MM.1S (cell line): Measurements from ENCODE around the gene FMNL1.

Experiments used
- DNase-seq: peaks from one replicate; pipeline ENCODE4 v3.0.0-alpha.2; 2015
- H2AFZ ChIP-seq: fragments of 300-600 bp; sonication (generic); 2 replicates; pipeline ENCODE4 v1.6.0; 2016; ENCODE audit warnings: antibody characterized with exemption, low read length
- H3F3A ChIP-seq: fragments of 300-600 bp; sonication (generic); 2 replicates; pipeline ENCODE4 v1.6.1; 2016; ENCODE audit warnings: mild to moderate bottlenecking, antibody characterized with exemption, low read length, moderate library complexity, mixed read lengths; ENCODE audit not compliant: insufficient read depth
- H3K27ac ChIP-seq: fragments of 300-600 bp; sonication (generic); 2 replicates; pipeline ENCODE4 v1.5.1; 2016; ENCODE audit warnings: mild to moderate bottlenecking, low read length
- H3K27me3 ChIP-seq: fragments of 300-600 bp; sonication (generic); replicated peaks from 2 replicates; pipeline ENCODE4 v1.6.0; 2016; ENCODE audit warnings: low read length; ENCODE audit not compliant: insufficient read depth
- H3K36me3 ChIP-seq: fragments of 300-600 bp; sonication (generic); replicated peaks from 2 replicates; pipeline ENCODE4 v1.6.1; 2016; ENCODE audit warnings: mild to moderate bottlenecking, low read length, mixed read lengths; ENCODE audit not compliant: insufficient read depth
- H3K4me1 ChIP-seq: fragments of 300-600 bp; sonication (generic); 2 replicates; pipeline ENCODE4 v1.6.1; 2016; ENCODE audit warnings: low read length, mixed read lengths
- H3K4me2 ChIP-seq: fragments of 300-600 bp; sonication (generic); 2 replicates; pipeline ENCODE4 v1.6.0; 2016; ENCODE audit warnings: low read depth, low read length
- H3K4me3 ChIP-seq: fragments of 300-600 bp; sonication (generic); 2 replicates; pipeline ENCODE4 v1.5.1; 2016; ENCODE audit warnings: low read length, mixed read lengths
- H3K79me2 ChIP-seq: fragments of 300-600 bp; sonication (generic); 2 replicates; pipeline ENCODE4 v1.6.1; 2016; ENCODE audit warnings: mixed run types, low read length, mixed read lengths
- H3K9ac ChIP-seq: fragments of 300-600 bp; sonication (generic); 2 replicates; pipeline ENCODE4 v1.6.1; 2016; ENCODE audit warnings: low read length, mixed read lengths
- H3K9me2 ChIP-seq: fragments of 300-600 bp; sonication (generic); replicated peaks from 2 replicates; pipeline ENCODE4 v1.6.1; 2016; ENCODE audit warnings: mild to moderate bottlenecking, low read length, mixed read lengths; ENCODE audit not compliant: insufficient read depth
- H3K9me3 ChIP-seq: fragments of 300-600 bp; sonication (generic); replicated peaks from 2 replicates; pipeline ENCODE4 v1.6.1; 2016; ENCODE audit warnings: mild to moderate bottlenecking, low read length, mixed read lengths; ENCODE audit not compliant: insufficient read depth
- H4K20me1 ChIP-seq: fragments of 300-600 bp; sonication (generic); 2 replicates; pipeline ENCODE4 v1.6.1; 2016; ENCODE audit warnings: mild to moderate bottlenecking, low read length, moderate library complexity, mixed read lengths; ENCODE audit not compliant: insufficient read depth
- CTCF ChIP-seq: fragments of 300-600 bp; sonication (generic); IDR thresholded peaks from 2 replicates; pipeline ENCODE4 v1.5.1; 2016; ENCODE audit warnings: antibody characterized with exemption, low read length, mixed read lengths
- EZH2 ChIP-seq: fragments of 300-600 bp; sonication (generic); optimal IDR thresholded peaks from 2 replicates; pipeline ENCODE3; 2017; ENCODE audit warnings: low read depth, mild to moderate bottlenecking, antibody characterized with exemption, low read length, mixed read lengths
- EZH2phosphoT487 ChIP-seq: fragments of 300-600 bp; sonication (generic); IDR thresholded peaks from 2 replicates; pipeline ENCODE4 v1.6.1; 2018; ENCODE audit warnings: antibody characterized with exemption, low read length

Gene FMNL1

GRCh38 chr17:45221081-45222013, at the start of gene FMNL1:
Gene FMNL1 (plus strand): TSS chr17:45221885. CDS start chr17:45222125, 240 bp downstream.
- H4K20me1 ChIP-seq = no peaks in the 10 kb centered on the region
- DNase-seq = peak; percentile 81
- H3K9ac ChIP-seq = peak within 1 kb of the TSS; percentile 98
- H3K4me1 ChIP-seq = peaks cover 30% of the 10 kb centered on the region
- H3K36me3 ChIP-seq = no peaks in the 10 kb centered on the region
- no peaks in the 10 kb centered on the region for H3K9me3 ChIP-seq
- H3K4me2 ChIP-seq = peak within 1 kb of the TSS; percentile 92
- no peak for TF ChIP-seq EZH2phosphoT487
- no peak for TF ChIP-seq CTCF
- no peak for TF ChIP-seq EZH2
- peak within 1 kb of the TSS; percentile 52 for H2AFZ ChIP-seq
- H3K79me2 ChIP-seq = peaks cover 58% of the 10 kb centered on the region
- H3K9me2 ChIP-seq = no peaks in the 10 kb centered on the region
- H3K27me3 ChIP-seq = no peaks in the 10 kb centered on the region
- peaks cover 57% of the 10 kb centered on the region for H3F3A ChIP-seq
- peak within 1 kb of the TSS; percentile 98 for H3K4me3 ChIP-seq
- peak within 1 kb of the TSS; percentile 99 for H3K27ac ChIP-seq

- Histone ChIP-seq H3K9me3 (no peaks in the 10 kb centered on the region), H3K27me3 (no peaks in the 10 kb centered on the region), H3K27ac (no peak overlapping the region), H4K20me1 (no peaks in the 10 kb centered on the region), H3K9ac (no peak overlapping the region), H3K79me2 (no peaks in the 10 kb centered on the region), H3K36me3 (no peaks in the 10 kb centered on the region), H3F3A (no peaks in the 10 kb centered on the region), H3K4me2 (peak overlapping the region; percentile 80; the same call in 1 of the 2 replicates), H2AFZ (peak overlapping the region; percentile 10; the same call in 1 of the 2 replicates), H3K9me2 (no peaks in the 10 kb centered on the region), H3K4me1 (no peaks in the 10 kb centered on the region), H3K4me3 (no peak overlapping the region)
- DNase-seq = no peak
- TF ChIP-seq EZH2phosphoT487 (no peak), CTCF (no peak), EZH2 (no peak)
Observed at GRCh38 chr17:45172232-45172540, 49.5 kb upstream of the FMNL1 start.

GRCh38 chr17:45172541-45173286, 49.0 kb upstream of the FMNL1 start:
- Histone ChIP-seq H3K27ac (peak overlapping the region; percentile 47; the same call in 1 of the 2 replicates), H3F3A (no peaks in the 10 kb centered on the region), H3K9me2 (no peaks in the 10 kb centered on the region), H3K9ac (peak overlapping the region; percentile 44; the same call in 1 of the 2 replicates), H4K20me1 (no peaks in the 10 kb centered on the region), H3K4me2 (peak overlapping the region; percentile 80), H3K79me2 (no peaks in the 10 kb centered on the region), H2AFZ (peak overlapping the region; percentile 89), H3K27me3 (no peaks in the 10 kb centered on the region), H3K4me3 (peak overlapping the region; percentile 45), H3K9me3 (no peaks in the 10 kb centered on the region), H3K36me3 (no peaks in the 10 kb centered on the region), H3K4me1 (no peaks in the 10 kb centered on the region)
- TF ChIP-seq CTCF (peak; percentile 48), EZH2phosphoT487 (no peak)
- peak; percentile 56 for DNase-seq
